Mesendoderm (in vitro differentiated cells): ENCODE measurements around the gene SLC35G6.
"Not testable (repeated sequence)": the region's sequence is repeated elsewhere in the genome, so short reads cannot be mapped to it uniquely, and the experiment has no call there.

ENCODE experiments used
- DNase-seq: peaks from one replicate; pipeline ENCODE4 v3.0.0; 2013
- H2AK5ac ChIP-seq: 2 replicates; pipeline ENCODE4 v1.6.1; 2013; ENCODE audit warnings: low read length, inconsistent platforms
- H2BK120ac ChIP-seq: 2 replicates; pipeline ENCODE4 v1.6.1; 2013; ENCODE audit warnings: low read depth, mild to moderate bottlenecking, low read length, moderate library complexity, mixed read lengths
- H2BK15ac ChIP-seq: replicated peaks from 2 replicates; pipeline ENCODE4 v1.6.1; 2013; ENCODE audit warnings: low read depth, mild to moderate bottlenecking, moderate library complexity
- H2BK5ac ChIP-seq: 2 replicates; pipeline ENCODE4 v1.6.1; 2013; ENCODE audit warnings: low read length, inconsistent platforms
- H3K18ac ChIP-seq: 2 replicates; pipeline ENCODE4 v1.6.1; 2013; ENCODE audit warnings: mild to moderate bottlenecking, low read length, mixed read lengths
- H3K23ac ChIP-seq: one replicate; pipeline ENCODE4 v1.6.1; 2013; ENCODE audit warnings: low read length
- H3K27ac ChIP-seq: 2 replicates; pipeline ENCODE4 v1.5.1; 2013; ENCODE audit warnings: low read depth, mild to moderate bottlenecking, inconsistent platforms, low read length, moderate library complexity
- H3K27me3 ChIP-seq: 2 replicates; pipeline ENCODE4 v1.6.1; 2013; ENCODE audit warnings: low read length, control low read depth, mild to moderate bottlenecking, inconsistent platforms; ENCODE audit not compliant: insufficient read depth, poor library complexity
- H3K36me3 ChIP-seq: 2 replicates; pipeline ENCODE4 v1.6.1; 2013; ENCODE audit warnings: low read length, inconsistent platforms; ENCODE audit not compliant: control insufficient read depth, insufficient read depth
- H3K4ac ChIP-seq: one replicate; pipeline ENCODE4 v1.6.1; 2013; ENCODE audit warnings: low read depth, mild to moderate bottlenecking, low read length, moderate library complexity
- H3K4me1 ChIP-seq: 2 replicates; pipeline ENCODE4 v1.6.1; 2013; ENCODE audit warnings: low read depth, low read length, inconsistent platforms; ENCODE audit not compliant: control insufficient read depth
- H3K4me2 ChIP-seq: 2 replicates; pipeline ENCODE4 v1.6.1; 2013; ENCODE audit warnings: low read length
- H3K4me3 ChIP-seq: 2 replicates; pipeline ENCODE4 v1.5.1; 2013; ENCODE audit warnings: mild to moderate bottlenecking, low read length
- H3K56ac ChIP-seq: one replicate; pipeline ENCODE4 v1.6.1; 2013; ENCODE audit warnings: low read length
- H3K79me1 ChIP-seq: 2 replicates; pipeline ENCODE4 v1.6.1; 2013; ENCODE audit warnings: low read length, inconsistent platforms
- H3K79me2 ChIP-seq: 2 replicates; pipeline ENCODE4 v1.6.1; 2013; ENCODE audit warnings: mild to moderate bottlenecking, low read length; ENCODE audit not compliant: control insufficient read depth, insufficient read depth
- H3K9ac ChIP-seq: 2 replicates; pipeline ENCODE4 v1.6.1; 2013; ENCODE audit warnings: low read length, inconsistent platforms
- H4K5ac ChIP-seq: one replicate; pipeline ENCODE4 v1.6.1; 2013; ENCODE audit warnings: low read length
- H4K8ac ChIP-seq: one replicate; pipeline ENCODE4 v1.6.1; 2013; ENCODE audit warnings: low read depth, mild to moderate bottlenecking, control low read depth, low read length, moderate library complexity
- WGBS: extraction: QIAGEN DNeasy Blood & Tissue Kit; methylation state at CpG from one replicate; pipeline ENCODE4 v1.1.7; 2013; ENCODE audit warnings: low lambda C conversion rate, missing lambda C conversion rate; ENCODE audit not compliant: insufficient coverage; ENCODE audit errors: extremely low coverage; 5-methylcytosine and 5-hydroxymethylcytosine counted together

Gene SLC35G6

GRCh38 chr17:7479213-7480088 is 1.8 kb upstream of the SLC35G6 start, which contains the start of gene ZBTB4:
ZBTB4 (minus strand) TSS chr17:7479631; CDS start chr17:7466801, 12,830 bp downstream.
- Histone ChIP-seq H3K79me2 (peaks cover 13% of the 10 kb centered on the region), H3K4me3 (peak within 1 kb of the TSS; percentile 54), H3K27me3 (no peaks in the 10 kb centered on the region), H3K23ac (peak within 1 kb of the TSS; percentile 7), H2BK5ac (peak within 1 kb of the TSS; percentile 40), H3K4me2 (peak within 1 kb of the TSS; percentile 59), H3K79me1 (peaks cover 18% of the 10 kb centered on the region), H2AK5ac (peak within 1 kb of the TSS; percentile 24), H2BK120ac (peak within 1 kb of the TSS; percentile 63), H3K9ac (peak within 1 kb of the TSS; percentile 91), H3K4ac (peak within 1 kb of the TSS; percentile 77), H3K4me1 (peaks cover 5% of the 10 kb centered on the region), H3K56ac (peak within 1 kb of the TSS; percentile 93), H3K27ac (peak within 1 kb of the TSS; percentile 62), H4K5ac (no peak within 1 kb of the TSS), H4K8ac (no peak within 1 kb of the TSS), H3K18ac (peak within 1 kb of the TSS; percentile 98), H2BK15ac (no peak within 1 kb of the TSS), H3K36me3 (no peaks in the 10 kb centered on the region)
- peak; percentile 70 for DNase-seq
- no CpG with 5 or more reads among the region's 92 CpGs for whole genome bisulfite sequencing

- WGBS: no CpG with 5 or more reads among the region's 8 CpGs
- Histone ChIP-seq H3K23ac (no peak overlapping the region), H3K4me2 (peak overlapping the region; percentile 18), H2BK15ac (no peak overlapping the region), H4K8ac (no peak overlapping the region), H3K9ac (peak overlapping the region; percentile 91), H3K56ac (peak overlapping the region; percentile 81), H3K36me3 (no peaks in the 10 kb centered on the region), H3K79me2 (peaks cover 17% of the 10 kb centered on the region), H3K27me3 (no peaks in the 10 kb centered on the region), H2BK120ac (no peak overlapping the region), H2BK5ac (peak overlapping the region; percentile 25), H3K27ac (no peak overlapping the region), H3K79me1 (peaks cover 18% of the 10 kb centered on the region), H3K4me1 (peaks cover 5% of the 10 kb centered on the region), H2AK5ac (no peak overlapping the region), H3K18ac (peak overlapping the region; percentile 1), H3K4me3 (peak overlapping the region; percentile 4), H4K5ac (no peak overlapping the region), H3K4ac (no peak overlapping the region)
- DNase-seq: no peak
Measured at GRCh38 chr17:7480089-7480384, 1.2 kb upstream of the SLC35G6 start.

- not testable (repeated sequence) for H3K23ac ChIP-seq, H3K4me1 ChIP-seq, H2BK120ac ChIP-seq, H3K56ac ChIP-seq, H3K4me2 ChIP-seq, H2BK5ac ChIP-seq, H4K5ac ChIP-seq, DNase-seq, H3K18ac ChIP-seq, H2BK15ac ChIP-seq, H3K27me3 ChIP-seq, H3K9ac ChIP-seq, H2AK5ac ChIP-seq, H3K27ac ChIP-seq, H3K4ac ChIP-seq, H4K8ac ChIP-seq, H3K4me3 ChIP-seq, H3K36me3 ChIP-seq
- peaks cover 14% of the 10 kb centered on the region for H3K79me1 ChIP-seq
- H3K79me2 ChIP-seq: peaks cover 29% of the 10 kb centered on the region
- WGBS: no CpG with 5 or more reads among the region's 31 CpGs
Measured at GRCh38 chr17:7481842-7482741, 846 bp downstream of the SLC35G6 start.

GRCh38 chr17:7482742-7483088 is 1.5 kb downstream of the SLC35G6 start:
- no CpG with 5 or more reads among the region's 6 CpGs for WGBS
- not testable (repeated sequence) for H2BK120ac ChIP-seq

GRCh38 chr17:7483255-7484066 is 2.2 kb downstream of the SLC35G6 start:
- Histone ChIP-seq H2AK5ac (no peak overlapping the region), H3K4ac (peak overlapping the region; percentile 99), H4K8ac (peak overlapping the region; percentile 87), H2BK5ac (peak overlapping the region; percentile 93), H3K4me3 (peak overlapping the region; percentile 58), H2BK15ac (peak overlapping the region; percentile 85), H3K56ac (peak overlapping the region; percentile 97), H3K4me2 (peak overlapping the region; percentile 90), H3K23ac (peak overlapping the region; percentile 75), H3K27me3 (no peaks in the 10 kb centered on the region), H3K4me1 (peaks cover 4% of the 10 kb centered on the region), H3K18ac (peak overlapping the region; percentile 95), H3K79me2 (peaks cover 34% of the 10 kb centered on the region), H3K79me1 (peaks cover 7% of the 10 kb centered on the region), H3K36me3 (no peaks in the 10 kb centered on the region), H3K9ac (peak overlapping the region; percentile 94), H3K27ac (peak overlapping the region; percentile 97), H4K5ac (peak overlapping the region; percentile 26), H2BK120ac (peak overlapping the region; percentile 86)
- DNase-seq: peak; percentile 97
- WGBS: no CpG with 5 or more reads among the region's 38 CpGs

More at GRCh38 chr17:7482742-7483088, 1.5 kb downstream of the SLC35G6 start:
- H3K27me3 ChIP-seq, H2BK5ac ChIP-seq, H3K18ac ChIP-seq, H2AK5ac ChIP-seq, H2BK15ac ChIP-seq, H3K36me3 ChIP-seq, H4K8ac ChIP-seq, H3K27ac ChIP-seq, DNase-seq, H3K4me2 ChIP-seq, H3K4me3 ChIP-seq, H3K4me1 ChIP-seq, H3K4ac ChIP-seq, H4K5ac ChIP-seq, H3K23ac ChIP-seq: not testable (repeated sequence)
- Histone ChIP-seq H3K79me2 (peaks cover 33% of the 10 kb centered on the region), H3K9ac (peak overlapping the region; percentile 94), H3K79me1 (peaks cover 13% of the 10 kb centered on the region), H3K56ac (peak overlapping the region; percentile 97)
